ENCODE results near the gene LDLRAD3.

GRCh38 chr11:36146437-36146836, 202.6 kb downstream of the LDLRAD3 start:
- TF ChIP-seq CTCF (IDR thresholded peaks at IDR 0.05 in 8 of 11, conservative IDR thresholded peaks at IDR 0.05 in 3 of 11) (no peak), POLR2A (IDR thresholded peaks at IDR 0.05) (no peak)

Measured in spleen (tissue), 7 donors.